GM06990 (cell line): ENCODE measurements around the gene EPX.

Source experiments
- DNase-seq: peaks from one replicate; pipeline ENCODE4 v3.0.0-alpha.2; 2011; ENCODE audit not compliant: insufficient read length; ENCODE audit errors: extremely low read depth
- H3K27me3 ChIP-seq: replicated peaks from 2 replicates; pipeline ENCODE4 v1.6.0; 2011; ENCODE audit warnings: low read length; ENCODE audit not compliant: control insufficient read depth, insufficient read depth
- H3K36me3 ChIP-seq: 2 replicates; pipeline ENCODE4 v1.5.1; 2011; ENCODE audit warnings: low read length; ENCODE audit not compliant: control insufficient read depth, insufficient read depth
- H3K4me3 ChIP-seq: replicated peaks from 2 replicates; pipeline ENCODE4 v1.5.1; 2011; ENCODE audit warnings: low read depth, mild to moderate bottlenecking, control low read depth, low read length
- CTCF ChIP-seq: IDR thresholded peaks from 2 replicates; pipeline ENCODE4 v1.5.1; 2011; ENCODE audit warnings: low read length, control low read depth, mild to moderate bottlenecking, inconsistent platforms; ENCODE audit not compliant: insufficient read depth, poor library complexity, severe bottlenecking

The EPX gene

GRCh38 chr17:58229384-58229783, 36.9 kb downstream of the EPX start:
- TF ChIP-seq CTCF: no peak
- Histone ChIP-seq H3K4me3 (no peak overlapping the region), H3K27me3 (no peaks in the 10 kb centered on the region), H3K36me3 (no peaks in the 10 kb centered on the region)
- no peak for DNase-seq

- no peak for TF ChIP-seq CTCF
- no peaks in the 10 kb centered on the region for H3K27me3 ChIP-seq
- no peak for DNase-seq
Measured at GRCh38 chr17:58229881-58230280, 37.4 kb downstream of the EPX start.

GRCh38 chr17:58231641-58232040, 39.1 kb downstream of the EPX start:
- no peak for DNase-seq
- Histone ChIP-seq H3K4me3 (no peak overlapping the region), H3K27me3 (no peaks in the 10 kb centered on the region), H3K36me3 (no peaks in the 10 kb centered on the region)
- TF ChIP-seq CTCF: no peak

More at GRCh38 chr17:58229881-58230280, 37.4 kb downstream of the EPX start:
- no peak overlapping the region for H3K4me3 ChIP-seq
- no peaks in the 10 kb centered on the region for H3K36me3 ChIP-seq

GRCh38 chr17:58232707-58233156, 40.2 kb downstream of the EPX start:
- no peak for TF ChIP-seq CTCF
- Histone ChIP-seq H3K4me3 (no peak overlapping the region), H3K36me3 (no peaks in the 10 kb centered on the region), H3K27me3 (no peaks in the 10 kb centered on the region)
- peak; percentile 68 for DNase-seq

GRCh38 chr17:58233543-58233942, 41.0 kb downstream of the EPX start:
- H3K27me3 ChIP-seq: no peaks in the 10 kb centered on the region
- TF ChIP-seq CTCF: no peak
- peak; percentile 45 for DNase-seq
- no peaks in the 10 kb centered on the region for H3K36me3 ChIP-seq
- H3K4me3 ChIP-seq: no peak overlapping the region

- H3K4me3 ChIP-seq: no peak overlapping the region
- H3K27me3 ChIP-seq: no peaks in the 10 kb centered on the region
- TF ChIP-seq CTCF: no peak
- H3K36me3 ChIP-seq: no peaks in the 10 kb centered on the region
- DNase-seq: no peak
Measured at GRCh38 chr17:58234512-58234911, 42.0 kb downstream of the EPX start.
